ENCODE measurements around the gene CCR6.

Gene CCR6

DNA sequence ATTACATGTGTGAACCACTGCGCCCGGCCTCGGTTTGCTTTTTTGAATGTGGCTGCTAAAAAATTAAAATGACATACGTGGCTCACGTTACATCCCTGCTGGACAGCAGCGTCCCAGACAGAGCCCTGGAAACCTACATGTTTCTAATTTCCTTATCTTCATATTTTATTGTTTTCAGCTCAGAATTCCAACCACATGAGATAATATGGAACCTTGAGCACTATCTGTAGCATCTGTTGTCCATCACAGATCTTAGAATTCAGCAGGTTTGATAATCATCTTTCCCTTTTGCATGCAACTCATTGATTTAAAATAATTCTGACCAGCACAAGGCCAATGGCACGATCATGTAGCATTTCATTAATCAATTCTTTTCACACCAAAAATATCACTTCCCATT lies 25.9 kb upstream of the CCR6 start:
- no peak for DNase-seq
- in situ Hi-C loops (cut with MboI; ENCODE audit: low pct_unique_long_range_greater_than_20kb, low sequenced_read_pairs) = no loop called here

DNA sequence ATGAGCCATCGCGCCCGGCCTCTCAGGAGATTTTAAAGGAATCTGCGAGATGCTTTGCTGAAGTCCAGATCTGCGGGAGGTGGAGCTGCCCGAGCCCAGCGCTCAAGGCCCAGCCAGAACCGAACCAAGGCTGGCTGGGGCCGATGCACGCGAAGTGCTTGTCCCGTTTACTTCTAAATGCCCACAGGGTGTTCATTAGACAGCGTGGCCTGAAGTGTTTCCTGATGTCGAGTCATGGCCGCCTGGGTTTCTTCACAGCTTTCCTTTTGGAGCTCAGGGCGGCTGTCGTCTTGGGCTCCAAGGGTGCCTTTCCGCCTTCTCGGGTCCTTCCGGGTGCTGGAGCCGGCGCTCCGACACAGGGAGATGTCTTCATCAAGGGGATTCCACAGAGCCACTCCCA lies 25.1 kb upstream of the CCR6 start:
- DNase-seq = no peak
- in situ Hi-C loops (cut with MboI; ENCODE audit: low pct_unique_long_range_greater_than_20kb, low sequenced_read_pairs) = no loop called here

DNA sequence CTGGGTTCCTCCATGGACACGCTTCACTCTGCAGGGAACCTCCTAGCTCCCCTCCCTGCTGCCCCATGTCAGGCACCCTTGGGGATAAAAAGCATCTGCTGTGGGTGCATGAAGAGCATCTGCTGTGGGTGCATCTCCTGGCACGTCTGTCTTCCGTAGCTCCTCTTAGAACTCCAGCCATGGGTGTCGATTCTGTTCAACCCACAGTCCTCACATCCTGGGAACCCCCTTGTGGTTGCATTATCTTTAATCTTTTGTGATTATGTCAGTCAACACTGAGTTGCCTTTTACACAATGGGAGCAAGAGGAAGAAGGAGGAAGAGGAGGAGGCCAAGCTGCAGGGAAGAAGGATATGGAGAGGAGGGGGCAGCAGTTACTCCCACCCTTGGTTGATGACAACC lies 24.1 kb upstream of the CCR6 start:
- no peak for DNase-seq
- in situ Hi-C loops (cut with MboI; ENCODE audit: low pct_unique_long_range_greater_than_20kb, low sequenced_read_pairs) = no loop called here

DNA sequence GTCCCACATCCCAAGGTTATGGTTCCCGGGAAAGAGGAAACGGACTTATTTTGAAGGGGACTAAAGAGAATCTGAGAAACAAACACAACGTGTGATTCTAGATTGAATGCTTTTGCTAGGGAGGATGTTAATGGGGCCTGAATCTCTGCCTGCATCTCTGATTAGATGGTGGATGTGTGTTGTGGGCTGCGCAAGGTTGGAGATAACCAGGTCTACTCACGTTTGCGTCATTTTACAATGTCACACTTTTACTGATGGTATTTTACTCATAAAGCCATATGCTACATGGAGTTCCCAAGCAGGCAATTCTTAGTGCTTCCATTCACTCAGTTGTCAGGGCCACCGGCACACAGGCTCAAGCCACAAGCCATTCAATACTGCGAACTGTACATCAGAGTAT lies 23.2 kb upstream of the CCR6 start:
- DNase-seq = no peak
- in situ Hi-C loops (cut with MboI; ENCODE audit: low pct_unique_long_range_greater_than_20kb, low sequenced_read_pairs) = no loop called here

DNA sequence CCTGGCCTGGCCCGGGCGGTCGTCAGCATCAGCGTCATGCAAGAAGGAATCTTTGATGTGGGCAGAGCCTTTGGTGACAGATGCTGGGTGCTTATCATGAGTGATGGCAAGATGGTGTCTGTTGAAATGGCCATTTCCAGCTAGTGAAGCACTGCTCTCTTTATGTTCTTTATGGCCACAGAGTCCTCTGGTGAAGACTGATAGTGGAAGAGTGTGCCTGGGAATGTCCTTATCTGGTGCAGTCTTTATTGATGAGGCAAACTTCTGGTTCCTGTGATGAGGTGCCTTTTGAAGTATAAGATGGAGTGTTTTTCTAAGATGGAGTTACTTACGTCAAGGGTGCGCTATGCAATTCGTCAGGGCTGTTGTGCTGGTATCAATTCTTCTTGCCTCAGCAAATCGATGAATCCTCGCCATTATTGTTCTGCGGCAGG lies 22.6 kb upstream of the CCR6 start:
- in situ Hi-C loops (cut with MboI; ENCODE audit: low pct_unique_long_range_greater_than_20kb, low sequenced_read_pairs) = no loop called here
- DNase-seq = no peak

DNA sequence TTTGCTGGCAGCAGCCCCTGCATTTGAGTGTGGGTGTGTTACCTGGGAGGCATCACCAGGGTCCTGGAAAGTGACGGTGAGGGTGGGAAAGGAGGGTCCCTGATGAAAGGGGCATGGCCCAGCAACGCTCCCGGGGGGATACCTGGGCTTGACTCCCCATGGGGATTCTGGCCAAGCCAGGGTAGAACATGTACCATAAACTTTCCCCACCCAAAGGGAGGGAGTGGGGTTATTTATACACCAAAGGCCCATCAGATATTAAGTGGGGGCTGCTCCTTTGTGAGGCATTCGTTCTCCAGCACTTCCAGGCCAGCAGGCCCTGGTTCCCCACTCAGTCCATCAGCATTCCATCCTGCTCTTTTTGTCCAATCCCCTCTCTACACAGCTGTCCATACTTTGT lies 20.6 kb upstream of the CCR6 start:
- in situ Hi-C loops (cut with MboI; ENCODE audit: low pct_unique_long_range_greater_than_20kb, low sequenced_read_pairs) = no loop called here
- DNase-seq = no peak

DNA sequence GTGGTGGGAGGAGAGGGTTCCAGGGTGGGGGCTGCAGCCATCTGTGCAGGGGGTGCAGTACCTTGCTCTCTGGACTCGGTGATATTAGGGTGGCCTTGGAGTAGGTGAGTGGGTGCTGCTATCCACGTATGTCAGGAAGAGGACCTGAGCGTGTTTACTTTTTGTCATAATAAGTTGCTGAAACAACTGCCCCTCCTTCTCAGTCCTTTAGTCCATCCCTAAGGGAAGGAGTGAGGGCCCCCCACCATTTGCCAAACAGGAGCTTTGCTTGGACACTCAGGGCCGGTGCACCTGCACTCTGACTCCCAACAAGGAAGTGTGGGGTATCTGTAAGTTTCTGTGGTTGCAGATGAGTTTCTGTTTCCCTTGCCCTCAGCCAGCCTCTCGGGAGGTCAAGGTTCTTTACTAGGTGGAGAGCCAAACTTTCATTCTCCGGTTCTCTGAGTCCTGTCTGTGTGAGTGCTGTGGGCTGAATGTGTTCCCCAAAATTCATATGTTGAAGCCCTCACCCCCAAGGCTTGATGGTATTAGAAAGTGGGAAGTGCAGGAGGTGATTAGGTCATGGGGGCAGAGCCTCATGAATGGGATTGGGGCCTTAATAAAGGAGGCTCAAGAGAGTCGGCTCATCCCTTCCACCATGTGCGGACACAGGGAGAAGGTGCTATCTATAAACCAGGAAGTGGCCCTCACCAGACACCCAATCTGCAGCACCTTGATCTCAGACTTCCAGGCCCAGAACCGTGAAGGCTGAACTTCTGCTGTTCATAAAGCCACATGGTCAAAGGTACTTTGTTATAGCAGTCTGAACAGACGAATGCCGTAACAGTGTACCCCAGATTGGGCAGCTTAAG lies 19.6 kb upstream of the CCR6 start:
- no peak for DNase-seq
- in situ Hi-C loops (cut with MboI; ENCODE audit: low pct_unique_long_range_greater_than_20kb, low sequenced_read_pairs) = no loop called here

DNA sequence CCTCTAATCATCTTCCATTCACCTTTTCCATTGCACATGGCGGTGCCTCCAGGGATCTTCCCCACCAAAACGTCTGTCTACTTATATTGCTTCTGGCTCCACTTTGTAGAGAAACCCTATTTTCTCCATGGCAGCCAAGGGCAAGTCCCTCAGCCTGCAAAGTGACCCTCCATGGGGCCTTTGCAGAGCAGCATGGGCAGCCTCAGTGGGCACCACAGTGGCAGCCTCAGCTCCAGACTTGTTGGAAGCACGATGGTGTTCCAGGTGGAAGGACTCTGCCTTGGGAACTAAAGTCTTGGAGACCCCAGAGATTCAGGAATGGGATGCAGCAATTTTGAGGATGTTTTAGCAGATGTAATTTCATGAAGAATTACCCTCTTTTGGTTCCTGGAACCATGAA lies 18.5 kb upstream of the CCR6 start:
- no peak for DNase-seq
- in situ Hi-C loops (cut with MboI; ENCODE audit: low pct_unique_long_range_greater_than_20kb, low sequenced_read_pairs) = no loop called here

DNA sequence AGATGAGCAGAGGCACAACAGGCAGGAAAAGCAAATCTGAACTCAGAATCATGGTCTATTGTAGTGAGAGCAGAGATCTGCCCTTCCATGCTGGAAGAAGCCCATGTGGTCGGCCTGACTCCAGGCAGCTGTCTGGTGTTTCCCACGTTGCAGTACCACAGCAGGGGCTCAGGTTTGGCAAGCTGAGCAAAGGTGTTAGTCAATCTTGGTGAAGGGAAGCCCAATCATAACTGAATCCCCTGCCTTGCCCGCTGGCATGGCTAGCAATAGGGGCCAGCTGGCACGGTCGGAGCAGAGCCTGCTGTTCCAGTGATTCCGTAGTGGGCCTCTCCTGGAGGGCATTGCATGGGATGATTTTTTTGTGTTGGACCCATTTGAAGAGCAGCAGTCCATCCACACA lies 17.8 kb upstream of the CCR6 start:
- in situ Hi-C loops (cut with MboI; ENCODE audit: low pct_unique_long_range_greater_than_20kb, low sequenced_read_pairs) = no loop called here
- DNase-seq = no peak

DNA sequence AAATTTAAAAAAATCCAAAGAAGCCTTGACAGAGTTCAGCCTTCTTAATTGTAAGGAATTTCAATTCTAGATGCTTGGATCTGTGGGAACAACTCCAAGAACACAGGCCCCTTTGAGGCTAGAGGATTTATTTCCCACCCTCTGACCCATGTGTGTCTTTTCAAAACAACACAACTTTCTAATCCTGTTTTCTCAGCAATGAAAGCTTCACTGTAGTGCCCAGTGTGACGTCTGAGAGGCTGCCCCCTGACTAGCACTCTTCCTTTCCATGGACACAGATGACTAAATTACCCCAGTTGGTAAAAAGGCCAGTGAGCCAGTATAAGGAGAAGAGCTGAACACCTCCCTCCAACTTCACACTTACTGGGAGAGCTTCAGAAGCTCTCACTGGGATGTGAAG lies 16.5 kb upstream of the CCR6 start:
- in situ Hi-C loops (cut with MboI; ENCODE audit: low pct_unique_long_range_greater_than_20kb, low sequenced_read_pairs) = no loop called here
- no peak for DNase-seq

DNA sequence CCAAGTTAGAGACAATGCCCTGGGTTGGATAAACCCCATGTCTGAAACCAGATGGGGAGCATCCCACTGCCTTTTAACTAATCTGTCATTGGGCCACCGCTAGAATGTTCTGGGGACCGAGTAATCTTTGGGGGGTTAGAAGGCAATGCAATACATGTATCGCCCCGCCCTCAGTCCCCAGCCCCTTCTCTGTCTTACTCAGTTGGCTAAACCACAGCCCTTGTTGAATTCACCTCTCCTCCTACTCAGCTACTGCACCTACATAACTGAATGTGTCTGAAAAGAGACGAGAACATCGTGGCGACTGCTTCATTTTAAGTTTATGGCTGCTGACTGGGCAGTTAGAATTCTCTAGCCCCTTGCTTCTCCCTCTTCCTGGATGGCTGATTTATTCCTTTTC lies 15.1 kb upstream of the CCR6 start:
- in situ Hi-C loops (cut with MboI; ENCODE audit: low pct_unique_long_range_greater_than_20kb, low sequenced_read_pairs) = no loop called here
- DNase-seq = no peak

DNA sequence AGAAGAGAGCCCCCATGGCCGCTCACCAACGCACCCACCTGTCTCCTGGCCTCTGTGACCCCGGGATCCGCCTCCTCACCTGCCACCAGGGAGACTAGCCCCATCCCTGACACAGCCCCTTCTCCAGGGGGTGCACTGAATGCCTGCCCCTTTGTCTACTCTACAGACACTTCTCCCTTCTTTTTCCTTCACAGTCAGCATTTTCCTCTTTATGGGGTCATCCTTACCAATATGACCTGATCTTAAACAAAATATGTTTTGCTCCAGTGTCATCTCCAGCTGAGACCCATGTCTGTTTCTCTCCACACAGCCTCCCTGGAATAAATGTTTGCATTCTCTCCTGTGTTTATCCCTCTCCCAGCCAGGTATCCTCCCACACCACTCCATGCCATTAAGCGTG lies 14.6 kb upstream of the CCR6 start:
- in situ Hi-C loops (cut with MboI; ENCODE audit: low pct_unique_long_range_greater_than_20kb, low sequenced_read_pairs) = no loop called here
- no peak for DNase-seq

DNA sequence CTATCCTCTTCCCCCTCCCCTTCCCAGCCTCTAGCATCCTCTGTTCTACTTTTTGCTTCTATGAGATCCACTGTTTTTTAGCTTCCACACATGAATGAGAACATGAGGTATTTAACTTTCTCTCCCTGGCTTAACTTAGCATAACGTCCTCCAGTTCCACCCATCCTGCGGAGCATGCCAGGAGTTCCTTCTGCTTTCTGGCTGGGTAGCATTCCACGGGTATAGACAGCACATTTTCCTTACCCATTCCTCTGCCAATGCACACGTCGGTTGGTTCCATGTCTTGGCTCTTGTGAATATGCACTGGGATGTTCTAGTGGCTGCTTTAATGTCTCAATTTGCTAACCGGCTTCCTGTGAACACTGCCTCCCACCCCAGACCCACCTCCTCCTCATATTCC lies 13.2 kb upstream of the CCR6 start:
- in situ Hi-C loops (cut with MboI; ENCODE audit: low pct_unique_long_range_greater_than_20kb, low sequenced_read_pairs) = no loop called here
- no peak for DNase-seq

DNA sequence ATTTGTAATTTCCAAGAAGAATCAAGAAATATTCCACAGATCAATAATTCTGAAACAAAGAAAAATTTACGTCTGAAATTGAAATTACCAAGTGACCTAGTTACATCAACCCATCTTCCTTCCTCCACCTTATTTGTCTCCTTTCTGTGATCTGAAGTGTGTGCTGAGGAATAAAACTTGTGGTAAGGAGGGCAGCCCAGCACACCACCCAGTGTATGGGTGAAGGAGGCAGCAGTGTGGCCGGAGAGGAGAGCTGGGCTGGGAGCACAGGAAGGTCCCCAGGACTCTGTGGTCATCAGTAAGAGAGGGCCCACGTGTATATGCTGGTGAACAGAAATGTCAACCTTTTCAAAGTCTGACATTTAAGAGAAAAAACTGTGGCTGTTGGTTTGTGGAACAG lies 11.3 kb upstream of the CCR6 start:
- in situ Hi-C loops (cut with MboI; ENCODE audit: low pct_unique_long_range_greater_than_20kb, low sequenced_read_pairs) = no loop called here
- DNase-seq = no peak

DNA sequence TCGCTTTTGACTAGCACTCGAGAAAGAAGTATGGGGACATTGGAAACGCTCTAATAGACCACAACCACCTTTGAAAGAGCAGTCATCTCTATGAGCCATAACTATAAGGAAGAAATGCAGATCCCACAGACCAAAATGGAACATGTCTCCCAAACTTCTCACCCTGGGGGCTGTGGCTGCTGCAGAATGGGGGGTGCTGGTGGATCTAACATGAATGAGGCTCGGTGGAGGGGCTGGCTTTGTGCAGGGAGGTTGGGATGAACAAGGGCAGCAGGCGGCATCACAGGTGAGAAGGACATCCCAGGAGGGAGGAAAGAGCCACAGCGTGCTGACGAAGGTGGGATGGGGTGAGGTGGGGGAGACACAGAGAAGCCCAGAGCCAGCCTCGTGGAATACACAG lies 10.5 kb upstream of the CCR6 start:
- in situ Hi-C loops (cut with MboI; ENCODE audit: low pct_unique_long_range_greater_than_20kb, low sequenced_read_pairs) = no loop called here
- DNase-seq = no peak

DNA sequence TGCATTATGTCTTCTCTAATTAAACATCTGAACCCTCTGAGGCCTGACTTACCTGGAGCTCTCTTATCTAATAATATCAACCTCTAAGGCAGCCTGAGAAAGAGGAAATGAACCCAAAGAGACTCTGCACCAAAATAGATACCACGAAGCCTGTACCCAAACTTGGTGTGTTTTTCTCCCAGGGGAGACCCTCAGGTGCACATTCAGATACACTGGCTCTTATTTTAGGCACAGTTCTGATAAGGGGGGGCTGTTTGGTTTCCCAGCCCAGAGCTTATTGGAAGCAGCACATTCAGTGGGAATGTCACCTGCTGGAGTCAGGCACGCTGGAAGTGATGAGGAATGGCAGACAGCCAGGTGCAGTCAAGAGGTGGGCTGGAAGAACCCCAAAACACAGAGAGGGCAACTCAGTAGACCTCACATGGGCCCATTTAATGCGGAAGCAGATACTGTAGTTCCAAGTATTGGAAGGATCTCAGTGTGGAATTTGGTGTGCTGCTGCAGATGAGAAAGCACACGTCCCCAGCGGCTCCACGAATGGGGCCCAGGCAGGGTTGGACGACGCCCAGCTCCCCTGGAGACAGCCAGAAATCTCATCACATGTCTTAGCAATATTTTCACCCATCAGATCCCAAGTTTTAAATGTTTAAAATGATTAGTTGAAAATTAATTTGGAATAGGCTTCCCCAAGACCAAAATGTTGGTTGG lies 9.7 kb upstream of the CCR6 start:
- in situ Hi-C loops (cut with MboI; ENCODE audit: low pct_unique_long_range_greater_than_20kb, low sequenced_read_pairs) = no loop called here
- no peak for DNase-seq

DNA sequence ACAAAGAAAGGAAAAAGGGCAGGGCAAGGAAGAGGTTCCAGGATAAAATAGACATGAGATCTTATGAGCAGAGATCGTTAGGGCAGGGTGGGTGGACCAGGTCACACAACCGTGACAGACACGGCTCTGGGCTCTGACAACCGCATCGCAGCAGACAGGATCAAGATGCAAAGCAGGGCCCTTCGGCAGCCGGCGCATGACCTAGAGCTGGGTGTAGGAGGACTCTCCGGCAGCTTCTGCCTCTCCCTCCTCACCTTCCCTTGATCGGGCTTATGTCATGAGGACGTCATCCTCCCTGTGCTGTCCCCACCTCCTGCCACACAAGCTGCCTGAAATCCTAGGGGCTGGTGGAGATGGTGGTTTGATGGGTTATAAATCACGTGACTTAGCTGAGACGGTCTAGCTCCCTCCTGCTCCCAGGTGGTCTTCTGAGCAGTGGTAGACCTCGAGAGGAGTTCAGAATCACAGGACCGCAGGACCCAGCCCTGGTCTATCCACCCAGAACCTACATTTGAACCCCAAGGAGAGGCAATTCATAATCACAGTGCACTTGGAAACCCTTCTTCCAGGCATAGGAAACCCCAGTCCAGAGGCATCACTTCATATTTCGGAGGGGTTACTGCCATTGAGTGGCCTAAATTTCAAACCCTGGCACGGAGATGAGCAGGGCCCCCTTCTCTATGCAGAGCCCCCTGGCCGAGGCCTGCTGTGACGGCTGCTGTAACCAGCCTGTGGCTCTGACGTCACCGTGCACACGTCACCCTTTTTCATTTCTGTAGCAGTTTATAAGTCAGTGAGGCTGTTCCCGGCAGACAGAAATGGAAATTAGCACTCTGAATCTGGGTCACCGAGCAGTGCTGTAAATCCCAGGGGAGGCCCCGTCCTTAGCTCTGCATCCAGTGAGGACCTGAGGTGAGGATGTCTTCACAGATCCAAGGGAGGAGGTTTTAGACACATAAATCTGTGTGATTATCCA lies 8.7 kb upstream of the CCR6 start:
- in situ Hi-C loops (cut with MboI; ENCODE audit: low pct_unique_long_range_greater_than_20kb, low sequenced_read_pairs) = no loop called here
- no peak for DNase-seq

DNA sequence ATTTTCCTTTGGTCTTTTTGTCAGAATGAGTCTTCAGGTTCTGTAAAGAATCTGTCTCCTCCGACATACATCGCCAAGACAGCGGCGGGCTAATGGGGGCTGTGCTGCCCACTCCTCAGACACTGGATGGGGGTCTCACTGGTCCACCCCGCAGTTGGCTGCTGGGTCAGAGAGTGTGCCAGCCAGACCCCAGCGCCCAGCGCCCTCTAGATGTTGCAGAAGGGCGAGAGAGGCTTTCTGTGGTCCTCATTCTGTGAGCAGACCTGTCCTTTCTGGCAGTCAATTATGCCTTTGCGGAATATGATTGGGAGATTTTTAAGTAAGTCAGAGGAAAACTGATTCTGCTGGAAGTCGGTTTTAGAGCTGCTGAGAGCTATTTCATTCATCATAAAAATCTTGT lies 7.8 kb upstream of the CCR6 start:
- in situ Hi-C loops (cut with MboI; ENCODE audit: low pct_unique_long_range_greater_than_20kb, low sequenced_read_pairs) = no loop called here
- no peak for DNase-seq

DNA sequence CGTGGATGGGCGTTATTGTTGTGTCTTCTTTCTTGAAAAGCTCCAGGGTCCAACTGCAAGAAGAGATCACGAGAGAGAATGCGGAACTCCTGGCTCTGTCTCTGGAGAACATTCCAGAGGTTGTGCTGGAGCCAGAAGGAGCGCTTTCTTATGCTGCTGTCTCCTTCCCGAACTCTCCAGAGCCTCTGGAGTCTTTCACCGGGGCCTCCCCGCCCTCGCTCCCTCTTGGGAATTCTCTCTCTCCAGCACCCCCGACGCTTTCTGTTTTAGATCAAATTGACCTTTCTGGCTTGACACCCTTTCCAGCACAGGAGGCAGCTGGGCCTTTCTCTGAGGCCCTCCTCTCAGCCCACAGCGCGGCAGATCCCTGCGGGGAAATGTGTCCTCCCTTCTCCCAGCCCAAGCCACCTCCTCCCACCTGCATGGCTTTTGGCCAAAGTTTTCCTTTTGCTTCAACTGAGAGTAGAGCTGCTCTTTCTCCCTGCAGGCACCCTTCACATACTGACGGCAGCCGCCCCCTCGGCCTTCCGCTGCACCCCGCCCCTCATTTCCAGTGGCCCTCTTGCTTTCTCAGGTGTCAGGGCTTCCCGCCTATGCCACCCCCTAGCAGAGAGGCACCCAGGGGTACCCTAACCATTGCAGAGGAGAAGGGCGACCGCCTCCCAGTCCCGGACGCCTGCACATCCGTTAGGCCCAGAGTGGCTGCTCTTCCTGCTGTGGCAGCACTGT lies 6.6 kb upstream of the CCR6 start:
- no peak for DNase-seq
- in situ Hi-C loops (cut with MboI; ENCODE audit: low pct_unique_long_range_greater_than_20kb, low sequenced_read_pairs) = no loop called here

All from KBM-7 (cell line).